HT1080 (cell line): ENCODE data around the gene TMCC1. TPM values are rescaled to one million over a fixed set of nuclear protein-coding genes. Genes with fewer than 3 reads are reported as not detected.

Experiments used
- DNase-seq: peaks from one replicate; pipeline ENCODE4 v3.0.0-alpha.2; 2015; ENCODE audit warnings: low read depth
- small RNA-seq: library from RNA; depleted of rRNA; stranded (forward); fragments of <200 nt; gene quantifications from one replicate; pipeline ENCODE3, GENCODE V24; 2014
- total RNA-seq: library from RNA; depleted of rRNA; stranded (reverse); fragments of >200 nt; shearing (Covaris generic); gene quantifications from 2 replicates; pipeline ENCODE4 v1.2.3, GENCODE V29; 2014; rRNA removed

TMCC1 gene
- total RNA-seq, 1 experiment from 2014 or later: 20.8 TPM

DNA sequence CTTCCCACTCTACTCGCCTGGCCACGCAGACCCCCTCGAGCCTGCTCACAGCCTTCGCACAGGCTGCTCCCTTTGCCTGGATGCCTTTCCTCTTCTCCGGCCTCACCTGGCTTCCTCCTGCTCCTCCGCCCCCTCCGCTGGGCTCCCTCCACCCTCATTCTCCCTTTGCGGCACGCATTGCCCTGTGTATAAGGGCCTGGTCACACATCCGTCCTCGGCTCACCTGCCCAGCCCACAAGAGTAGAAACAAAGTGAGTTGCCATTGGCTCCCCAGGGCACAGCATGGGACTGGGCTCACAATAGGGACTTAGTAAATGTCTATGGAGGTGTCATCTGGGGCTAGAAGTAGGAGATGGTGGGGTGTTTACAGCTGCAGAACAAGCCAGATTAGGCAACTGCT lies 291.2 kb downstream of the TMCC1 start:
- no peak for DNase-seq

DNA sequence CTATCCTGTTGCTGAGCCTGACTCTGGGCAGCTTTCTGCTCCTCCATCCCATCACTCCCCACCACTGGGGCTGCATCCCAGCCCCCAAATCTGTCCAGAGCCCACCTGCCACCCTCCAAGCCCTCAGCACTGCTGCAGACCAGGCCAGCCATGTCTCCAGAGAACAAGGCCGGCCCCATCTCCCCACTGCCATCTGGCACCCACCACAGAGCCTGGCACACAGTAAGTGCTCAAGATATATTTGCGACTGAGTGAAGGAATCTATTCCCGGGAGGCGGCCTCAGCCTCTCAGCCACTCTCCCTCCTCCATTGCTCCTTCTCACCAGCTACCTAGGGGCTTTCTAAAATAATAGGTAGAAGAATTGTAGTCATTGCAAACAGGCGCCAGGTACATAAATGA lies 291.8 kb downstream of the TMCC1 start:
- DNase-seq: no peak

DNA sequence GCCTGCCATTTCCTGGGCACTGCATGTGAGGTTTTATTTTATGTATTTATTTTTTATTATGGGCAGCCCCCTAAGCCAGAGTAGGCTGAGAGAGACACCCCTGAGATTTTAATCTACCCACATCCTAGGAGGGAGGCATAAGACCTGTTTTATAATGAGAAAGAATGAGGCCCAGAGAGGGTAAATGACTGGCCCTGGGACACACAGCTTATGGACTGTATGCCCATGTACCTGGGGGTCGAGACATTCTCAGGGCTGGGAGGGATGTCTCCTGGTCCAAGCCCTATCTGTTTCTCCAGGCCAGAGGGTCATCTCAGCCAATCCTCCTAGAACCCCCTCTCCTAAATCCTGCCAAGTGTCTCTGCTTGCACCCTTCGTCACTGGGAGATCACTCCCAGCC lies 293.2 kb downstream of the TMCC1 start:
- no peak for DNase-seq

DNA sequence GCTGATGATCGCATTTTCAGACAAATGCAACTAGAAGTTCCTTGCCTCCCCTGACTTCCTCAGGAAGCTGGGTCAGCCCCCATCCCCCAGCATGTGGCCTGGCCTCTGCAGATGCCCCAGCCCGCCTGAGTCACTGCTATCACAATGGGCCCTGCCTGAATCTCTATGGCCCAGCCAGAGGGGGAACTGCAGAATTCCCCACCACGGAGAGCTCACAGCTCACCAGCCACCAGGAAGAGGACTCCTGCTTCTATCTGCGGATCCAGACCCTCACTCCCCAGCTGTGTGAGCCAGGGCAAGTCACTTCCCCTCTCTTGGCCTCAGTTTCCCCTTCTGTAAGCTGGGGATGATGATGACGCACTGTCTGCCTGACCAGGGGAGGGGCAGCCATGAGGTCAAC lies 293.9 kb downstream of the TMCC1 start:
- DNase-seq: peak; percentile 90

DNA sequence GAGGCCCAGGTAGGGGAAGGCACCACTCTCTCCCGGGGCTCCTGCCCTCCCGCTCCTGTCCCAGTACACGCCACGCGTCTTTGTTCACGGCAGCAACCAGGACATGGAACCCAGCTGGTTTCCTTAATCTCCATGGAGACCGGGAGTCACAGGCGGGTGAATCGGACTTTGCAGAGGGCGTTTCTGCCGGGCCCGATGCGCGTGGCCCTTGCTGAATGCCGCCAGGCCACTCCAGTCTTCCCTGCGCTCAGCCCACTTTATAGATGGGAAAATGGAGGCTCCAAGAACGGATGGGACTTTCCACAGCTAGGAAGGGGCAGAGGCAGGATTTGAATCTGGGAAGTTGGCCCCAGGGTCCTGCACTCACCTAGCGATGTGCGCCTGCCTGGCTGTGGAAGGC lies 294.4 kb downstream of the TMCC1 start:
- no peak for DNase-seq

DNA sequence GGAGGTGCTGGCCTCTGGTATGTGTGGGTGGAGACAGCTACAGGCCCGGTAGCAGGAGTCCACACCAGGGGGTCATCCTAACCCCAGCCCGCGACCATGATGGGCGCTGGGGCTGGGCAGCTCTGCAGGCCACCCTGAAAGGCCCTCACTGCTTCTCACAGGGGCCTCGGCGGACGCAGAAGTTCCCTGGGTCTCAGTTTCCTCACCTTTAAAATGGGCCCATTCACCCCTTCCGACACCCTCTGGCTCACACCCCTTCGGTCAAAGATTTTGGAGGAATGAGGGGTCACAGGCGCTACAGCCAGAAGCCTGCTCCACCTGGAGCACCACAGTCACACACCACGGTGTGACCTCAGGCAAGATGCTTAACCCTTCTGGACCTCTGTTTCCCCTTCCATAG lies 295.0 kb downstream of the TMCC1 start:
- no peak for DNase-seq

DNA sequence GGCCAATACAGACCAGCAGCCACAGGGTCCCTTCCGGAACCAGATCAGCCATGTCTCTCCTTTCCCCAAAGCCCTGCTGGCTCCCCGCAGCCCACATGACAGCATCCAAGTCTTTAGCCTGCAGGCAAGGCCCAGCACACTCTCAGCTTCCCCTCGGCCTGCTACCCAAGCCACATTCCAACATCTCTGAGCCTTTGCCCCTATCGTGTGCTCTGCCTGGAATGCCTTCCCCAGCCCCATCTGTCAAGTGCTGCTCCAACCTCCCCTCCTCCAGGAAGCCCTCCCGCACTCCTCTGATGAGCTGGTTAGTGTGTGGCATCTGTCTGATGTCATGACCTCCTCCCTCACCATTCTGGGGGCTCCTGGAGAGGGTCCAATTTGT lies 295.5 kb downstream of the TMCC1 start:
- DNase-seq: no peak

Small RNA genes lying within 50 kb of the gene (small RNA-seq; reads per million reads assigned to genes)
- gene RF00026: not detected
- not detected for gene RNY3P13

Other genes starting within 250 kb of the TMCC1 start
- not detected in 2 replicates for gene TRH, start 81.0 kb upstream of the TMCC1 start, total RNA-seq
- not detected in 2 replicates for gene ALG1L2, start 188.1 kb upstream of the TMCC1 start, total RNA-seq